Measurements from ENCODE around the gene ST14.

- TF ChIP-seq CTCF (IDR thresholded peaks at IDR 0.05) (no peak), POLR2A (IDR thresholded peaks at IDR 0.05; ENCODE audit: low read depth) (no peak), POLR2AphosphoS5 (IDR thresholded peaks at IDR 0.05) (no peak)
These were observed 6.8 kb downstream of the ST14 start for GRCh38 chr11:130166457-130166784.
